ENCODE measurements around the gene DEPDC7.

DNA sequence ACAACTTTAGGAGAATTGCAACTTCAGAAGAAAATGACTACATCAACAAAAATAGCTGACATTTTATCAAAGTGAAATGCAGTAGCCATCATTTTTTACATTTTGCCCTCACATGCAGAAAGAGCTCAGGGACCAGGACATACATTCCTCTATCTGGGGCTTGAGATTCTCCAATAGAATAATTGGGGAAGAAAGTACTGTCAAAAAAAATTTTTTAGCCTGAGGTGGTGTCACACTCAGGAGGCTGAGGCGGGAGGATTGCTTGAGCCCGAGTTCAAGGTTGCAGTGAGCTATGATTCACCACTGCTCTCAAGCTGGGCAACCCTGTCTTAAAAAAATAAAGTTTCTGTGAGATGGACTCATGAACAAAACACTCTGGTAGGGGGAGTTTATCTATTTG, 32.2 kb upstream of the DEPDC7 start:
- TF ChIP-seq, protein P1, sequence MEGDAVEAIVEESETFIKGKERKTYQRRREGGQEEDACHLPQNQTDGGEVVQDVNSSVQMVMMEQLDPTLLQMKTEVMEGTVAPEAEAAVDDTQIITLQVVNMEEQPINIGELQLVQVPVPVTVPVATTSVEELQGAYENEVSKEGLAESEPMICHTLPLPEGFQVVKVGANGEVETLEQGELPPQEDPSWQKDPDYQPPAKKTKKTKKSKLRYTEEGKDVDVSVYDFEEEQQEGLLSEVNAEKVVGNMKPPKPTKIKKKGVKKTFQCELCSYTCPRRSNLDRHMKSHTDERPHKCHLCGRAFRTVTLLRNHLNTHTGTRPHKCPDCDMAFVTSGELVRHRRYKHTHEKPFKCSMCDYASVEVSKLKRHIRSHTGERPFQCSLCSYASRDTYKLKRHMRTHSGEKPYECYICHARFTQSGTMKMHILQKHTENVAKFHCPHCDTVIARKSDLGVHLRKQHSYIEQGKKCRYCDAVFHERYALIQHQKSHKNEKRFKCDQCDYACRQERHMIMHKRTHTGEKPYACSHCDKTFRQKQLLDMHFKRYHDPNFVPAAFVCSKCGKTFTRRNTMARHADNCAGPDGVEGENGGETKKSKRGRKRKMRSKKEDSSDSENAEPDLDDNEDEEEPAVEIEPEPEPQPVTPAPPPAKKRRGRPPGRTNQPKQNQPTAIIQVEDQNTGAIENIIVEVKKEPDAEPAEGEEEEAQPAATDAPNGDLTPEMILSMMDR (IDR thresholded peaks at IDR 0.05; ENCODE audit: low read depth, low read length, poor library complexity, severe bottlenecking): no peak
- no peak for TF ChIP-seq EZH2phosphoT487 (IDR thresholded peaks at IDR 0.05; ENCODE audit: borderline replicate concordance, low read length)

Measured in DOHH2 (cell line).